Suprapubic skin (tissue), 3 donors: Measurements from ENCODE around the gene PLXDC2.

Experiments
- CTCF ChIP-seq, 2 donors: fragments of 200-600 bp in 1 of 2; fragments of 450-650 bp in 1 of 2; sonication (generic) in 1 of 2; IDR thresholded peaks; one replicate each; pipeline ENCODE4 v1.5.1; 2016 to 2019; ENCODE audit warnings: antibody characterized with exemption in 2 of 2, mild to moderate bottlenecking in 1 of 2, moderate library complexity in 1 of 2
- POLR2A ChIP-seq, 2 donors: fragments of 450-650 bp; IDR thresholded peaks; one replicate each; pipeline ENCODE4 v1.6.1; 2017; ENCODE audit warnings: antibody characterized with exemption in 2 of 2, mild to moderate bottlenecking in 2 of 2, moderate library complexity in 2 of 2

- TF ChIP-seq CTCF (IDR thresholded peaks at IDR 0.05) (no peak), POLR2A (IDR thresholded peaks at IDR 0.05) (no peak)
Measured at GRCh38 chr10:19839552-19839951, 23.3 kb downstream of the PLXDC2 start.
